HS-27A (cell line): ENCODE data around the gene CHGA.

Experiments
- DNase-seq: peaks from one replicate; pipeline ENCODE4 v3.0.0-alpha.2; 2012; ENCODE audit warnings: low read depth, missing footprints

CHGA gene

GRCh38 chr14:92944976-92945375, 22.0 kb downstream of the CHGA start:
- no peak for DNase-seq

DNA sequence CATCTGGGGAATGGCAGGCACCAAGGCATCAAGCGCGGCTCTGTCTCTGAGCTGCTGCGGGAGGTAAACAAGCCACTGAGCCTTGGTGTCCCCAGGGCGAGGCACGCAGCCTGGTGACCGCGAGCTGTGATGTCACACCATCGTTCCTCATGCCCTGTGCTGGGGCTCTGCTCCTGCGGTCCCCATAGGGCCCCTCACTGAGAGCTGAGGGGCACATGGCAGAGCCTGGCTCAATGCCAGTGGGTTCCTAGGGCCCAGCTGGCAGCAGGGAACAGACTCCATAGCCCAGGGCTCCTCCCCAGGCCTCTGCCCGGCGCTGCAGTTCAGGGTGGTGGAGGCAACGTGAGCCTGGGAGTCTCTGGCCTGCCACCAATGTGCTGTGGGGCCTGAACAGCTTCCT, 22.6 kb downstream of the CHGA start:
- no peak for DNase-seq

DNA sequence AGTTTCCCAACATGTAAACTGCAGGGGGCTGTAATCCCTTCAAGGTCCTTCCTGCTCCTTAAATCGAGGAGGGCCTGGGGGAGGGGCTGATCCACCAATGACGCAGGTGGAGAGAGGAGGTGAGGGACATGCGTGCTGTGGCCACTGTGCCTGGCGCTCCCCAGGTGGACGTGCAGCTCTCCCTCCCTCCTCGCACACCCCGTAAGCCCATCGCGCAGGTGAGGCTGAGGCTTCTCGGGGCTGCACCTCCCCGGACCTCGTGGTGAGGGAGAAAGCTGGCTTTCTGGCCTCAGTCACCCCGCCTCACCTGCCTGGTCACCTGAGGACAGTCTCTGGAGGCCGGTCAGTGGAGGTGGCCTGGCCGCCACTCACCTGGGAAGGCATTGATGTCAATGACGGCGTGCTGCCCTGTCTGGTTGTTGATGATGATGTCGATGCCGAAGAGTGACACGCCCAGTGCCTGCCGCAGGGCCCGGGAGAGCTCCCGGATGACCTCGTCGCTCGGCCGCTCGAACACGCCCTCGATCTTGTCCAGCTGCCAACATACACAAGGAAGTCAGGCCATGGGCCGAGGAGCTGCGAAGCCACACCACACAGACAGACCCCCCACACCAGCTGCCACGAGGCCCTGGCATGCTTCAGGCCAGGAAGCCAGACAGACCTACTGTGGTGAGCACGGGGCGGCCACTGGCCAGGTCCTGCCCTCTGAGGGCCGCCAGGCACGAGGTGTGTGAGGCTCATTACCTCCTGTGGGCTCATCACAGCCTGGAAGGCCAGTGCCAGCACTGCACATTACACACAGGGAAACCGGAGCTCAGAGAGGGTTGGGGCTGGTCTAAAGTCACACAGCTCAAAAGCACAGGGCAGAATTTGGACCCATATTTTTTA, 23.3 kb downstream of the CHGA start:
- DNase-seq, result peak; percentile 83

GRCh38 chr14:92946847-92947545, 24.0 kb downstream of the CHGA start:
- no peak for DNase-seq

DNA sequence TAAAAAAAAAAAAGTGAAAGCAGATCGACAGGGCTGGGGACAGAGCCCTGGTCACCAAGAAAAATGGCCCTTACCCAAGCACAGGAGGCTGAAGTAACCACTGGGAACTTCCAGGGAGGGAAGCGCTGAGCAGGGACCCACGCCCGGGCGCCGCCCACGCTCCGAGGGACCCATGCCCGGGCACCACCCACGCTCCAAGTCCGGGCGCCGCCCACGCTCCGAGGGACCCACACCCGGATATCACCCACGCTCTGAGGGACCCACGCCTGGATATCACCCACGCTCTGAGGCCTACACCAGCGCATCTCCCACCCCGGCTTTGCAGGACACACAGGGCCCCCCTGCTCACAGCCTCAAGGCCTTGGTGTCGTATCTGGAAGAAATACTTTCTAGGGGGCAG, 25.7 kb downstream of the CHGA start:
- no peak for DNase-seq

GRCh38 chr14:92949496-92950192, 26.7 kb downstream of the CHGA start:
- DNase-seq, result no peak

- DNase-seq, result no peak
These were observed 27.2 kb downstream of the CHGA start for GRCh38 chr14:92950193-92950540.

- no peak for DNase-seq
These were observed 27.8 kb downstream of the CHGA start for GRCh38 chr14:92950773-92951172.

DNA sequence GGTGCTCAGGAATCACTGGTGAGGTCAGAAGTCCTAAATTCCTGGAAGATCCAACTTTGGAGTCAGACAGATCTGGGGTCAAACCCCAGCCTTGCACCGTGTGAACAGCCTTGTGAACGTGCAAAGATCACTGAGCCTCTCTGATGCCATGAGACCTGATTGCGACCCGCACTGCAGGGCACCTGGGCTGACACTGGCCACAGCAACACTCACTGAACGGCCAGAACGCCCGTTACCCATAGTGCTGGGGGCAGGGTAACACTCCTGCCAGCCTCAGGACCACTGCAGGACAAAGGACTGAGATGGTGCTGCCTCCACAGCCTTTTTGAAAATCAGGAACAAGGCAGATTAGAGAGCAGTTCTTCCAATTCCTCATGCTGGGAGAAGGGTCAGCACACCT, 28.3 kb downstream of the CHGA start:
- no peak for DNase-seq

DNA sequence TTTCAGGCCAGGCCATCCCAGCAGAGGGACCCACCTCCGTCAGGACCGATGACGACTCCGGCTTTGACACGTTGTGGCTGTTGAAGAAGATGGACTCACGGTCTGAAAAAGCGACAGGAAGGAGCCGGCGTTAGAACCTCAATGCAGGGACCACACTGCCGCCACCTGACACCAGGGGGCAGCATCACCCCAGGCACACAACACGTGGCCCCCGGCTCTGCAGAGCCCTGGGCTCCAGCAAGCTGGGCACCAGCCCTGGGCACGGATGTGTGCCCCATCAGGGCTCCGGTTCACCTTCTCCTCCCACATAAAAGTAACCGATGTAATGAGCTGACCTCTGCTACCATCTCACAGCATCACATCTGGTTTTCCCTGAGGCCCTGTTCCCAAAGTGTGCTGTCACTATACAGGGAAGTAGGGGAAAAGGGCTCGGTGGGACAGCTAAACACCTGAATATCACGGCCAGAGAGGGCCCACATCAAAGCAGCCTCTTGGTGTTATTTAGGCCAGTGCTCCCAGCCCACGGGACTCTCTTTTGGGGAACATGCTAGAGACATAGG, 29.0 kb downstream of the CHGA start:
- peak; percentile 17 for DNase-seq

- no peak for DNase-seq
These were observed 29.7 kb downstream of the CHGA start for GRCh38 chr14:92952481-92953298.

- DNase-seq, result no peak
These were observed 30.6 kb downstream of the CHGA start for GRCh38 chr14:92953526-92953925.

- no peak for DNase-seq
These were observed 32.0 kb downstream of the CHGA start for GRCh38 chr14:92954933-92955332.

DNA sequence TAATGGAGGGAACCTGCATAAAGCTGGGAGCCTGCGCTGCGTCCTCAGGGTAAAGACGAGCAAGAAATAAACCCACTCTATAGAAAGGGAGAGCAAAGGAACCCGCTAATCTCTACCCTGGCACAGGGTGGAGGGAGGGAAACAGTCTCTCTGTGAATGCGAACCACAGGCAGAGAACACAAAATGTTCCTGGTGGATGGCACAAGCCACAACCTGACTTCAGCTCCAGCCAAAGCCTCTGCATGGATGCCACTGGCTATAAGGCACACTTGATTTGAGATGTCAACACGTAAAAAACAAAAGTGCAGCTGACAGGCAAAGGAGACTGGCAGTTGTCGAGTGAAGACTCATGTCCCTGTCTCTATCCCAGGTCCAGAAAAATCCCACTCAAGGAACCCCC, 32.4 kb downstream of the CHGA start:
- DNase-seq, result no peak

DNA sequence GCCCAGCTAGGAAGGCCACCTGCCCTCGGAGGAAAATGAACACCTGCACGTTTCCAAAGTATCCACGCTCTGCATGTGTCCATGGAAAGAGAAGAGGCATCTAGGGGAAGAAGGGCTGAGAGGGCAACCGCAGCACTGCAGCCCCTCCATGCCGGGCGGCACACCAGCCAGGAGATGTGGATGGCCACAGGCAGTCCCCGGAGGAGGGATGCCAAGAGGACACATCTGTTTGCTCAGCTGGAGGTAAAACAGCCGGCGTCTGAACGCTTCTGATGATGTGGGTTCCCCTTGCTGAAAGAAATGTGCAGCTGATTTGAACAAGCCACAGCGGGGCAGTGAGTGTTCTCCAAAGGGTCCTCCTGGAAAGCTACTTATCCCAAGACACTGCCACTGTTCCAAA, 34.0 kb downstream of the CHGA start:
- no peak for DNase-seq

- no peak for DNase-seq
These were observed 35.6 kb downstream of the CHGA start for GRCh38 chr14:92958373-92959188.

GRCh38 chr14:92959189-92959531, 36.2 kb downstream of the CHGA start:
- no peak for DNase-seq

- no peak for DNase-seq
These were observed 37.1 kb downstream of the CHGA start for GRCh38 chr14:92959761-92960680.

- DNase-seq, result peak; percentile 51
These were observed 38.0 kb downstream of the CHGA start for GRCh38 chr14:92960706-92961566.
